HG03097 (cell line): Measurements from ENCODE around the gene MYH10.

ENCODE experiments used
- ATAC-seq: cut with Tn5 transposase; IDR thresholded peaks from one replicate; pipeline ENCODE4 v1.9.1; 2021; ENCODE audit not compliant: unreplicated experiment, low FRiP score

MYH10 gene

GRCh38 chr17:8610558-8610957 lies 20.0 kb downstream of the MYH10 start:
- no peak for ATAC-seq

GRCh38 chr17:8609910-8610309 lies 20.6 kb downstream of the MYH10 start:
- ATAC-seq: no peak

GRCh38 chr17:8608001-8608400 lies 22.5 kb downstream of the MYH10 start:
- ATAC-seq: no peak

GRCh38 chr17:8606401-8606800 lies 24.1 kb downstream of the MYH10 start:
- ATAC-seq: no peak

GRCh38 chr17:8602679-8603078 lies 27.8 kb downstream of the MYH10 start:
- no peak for ATAC-seq

- no peak for ATAC-seq
These were observed 31.0 kb downstream of the MYH10 start for GRCh38 chr17:8599351-8600011.

- ATAC-seq: no peak
These were observed 31.6 kb downstream of the MYH10 start for GRCh38 chr17:8598913-8599312.

GRCh38 chr17:8593830-8594229 lies 36.7 kb downstream of the MYH10 start:
- no peak for ATAC-seq

GRCh38 chr17:8593276-8593675 lies 37.2 kb downstream of the MYH10 start:
- no peak for ATAC-seq

- no peak for ATAC-seq
These were observed 41.5 kb downstream of the MYH10 start for GRCh38 chr17:8588877-8589554.

- ATAC-seq: no peak
These were observed 43.8 kb downstream of the MYH10 start for GRCh38 chr17:8586766-8587165.

- ATAC-seq: no peak
These were observed 44.6 kb downstream of the MYH10 start for GRCh38 chr17:8585911-8586310.

GRCh38 chr17:8583954-8584353 lies 46.6 kb downstream of the MYH10 start:
- no peak for ATAC-seq

- ATAC-seq: no peak
These were observed 49.4 kb downstream of the MYH10 start for GRCh38 chr17:8580952-8581658.

GRCh38 chr17:8577868-8578267 lies 52.7 kb downstream of the MYH10 start:
- no peak for ATAC-seq

- ATAC-seq: no peak
These were observed 53.8 kb downstream of the MYH10 start for GRCh38 chr17:8576559-8577294.

- ATAC-seq: no peak
These were observed 55.8 kb downstream of the MYH10 start for GRCh38 chr17:8574687-8575086.

GRCh38 chr17:8572764-8573163 lies 57.8 kb downstream of the MYH10 start:
- ATAC-seq: no peak

GRCh38 chr17:8563981-8564602 lies 66.4 kb downstream of the MYH10 start:
- ATAC-seq: no peak

GRCh38 chr17:8563024-8563776 lies 67.3 kb downstream of the MYH10 start:
- ATAC-seq: no peak
